ENCODE data around the gene GNAT1. TPM values are rescaled to one million over a fixed set of nuclear protein-coding genes. Genes with fewer than 3 reads are reported as not detected.

The GNAT1 gene
- total and polyA plus RNA-seq, 2 of the 13 experiments (the other 11 are each of a cell fraction or from before 2014, with no cell fraction given): 0.15 TPM; not detected in 1

DNA sequence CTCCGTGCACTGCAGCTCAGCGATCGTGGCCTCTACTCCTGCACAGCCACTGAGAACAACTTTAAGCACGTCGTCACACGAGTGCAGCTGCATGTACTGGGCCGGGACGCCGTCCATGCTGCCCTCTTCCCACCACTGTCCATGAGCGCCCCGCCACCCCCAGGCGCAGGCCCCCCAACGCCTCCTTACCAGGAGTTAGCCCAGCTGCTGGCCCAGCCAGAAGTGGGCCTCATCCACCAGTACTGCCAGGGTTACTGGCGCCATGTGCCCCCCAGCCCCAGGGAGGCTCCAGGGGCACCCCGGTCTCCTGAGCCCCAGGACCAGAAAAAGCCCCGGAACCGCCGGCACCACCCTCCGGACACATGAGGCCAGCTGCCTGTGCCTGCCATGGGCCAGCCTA is 3.7 kb upstream of the GNAT1 start:
- H3K27me3 ChIP-seq (ENCODE audit: control insufficient read depth in 1 of 2, insufficient read depth in 2 of 2, low read length in 2 of 2): no peaks in the 10 kb centered on the region
- TF ChIP-seq CERS6 (CRISPR knock-in tag; IDR thresholded peaks at IDR 0.05): no peak
- no peak for TF ChIP-seq ZNF720 (CRISPR knock-in tag; IDR thresholded peaks at IDR 0.05)
- H4K20me1 ChIP-seq (ENCODE audit: insufficient read depth, low read length): peaks cover 4% of the 10 kb centered on the region
- in situ Hi-C loops (cut with HindIII; ENCODE audit: extremely low pct_ligation_motif_present, low pct_unique_long_range_greater_than_20kb) (loop anchor here (5.0 kb wide), 1 partner anchor 65 kb away; no protein-coding TSS in a partner anchor), intact Hi-C loops (cut with micrococcal nuclease; ENCODE audit: unreplicated experiment) (no loop called here)
- H2AFZ ChIP-seq (ENCODE audit: low read length): no peak overlapping the region
- FAIRE-seq: no peak
- H3K9ac ChIP-seq (ENCODE audit: insufficient read depth, low read depth, low read length): no peak overlapping the region
- H3K9me3 ChIP-seq (ENCODE audit: low read length): no peaks in the 10 kb centered on the region
- H3K27ac ChIP-seq (ENCODE audit: extremely low read length, insufficient read depth, low read length): no peak overlapping the region
- no peak for DNase-seq (ENCODE audit: low spot score)
- no peak for ATAC-seq
- no peaks in the 10 kb centered on the region for H3K79me2 ChIP-seq (ENCODE audit: insufficient read depth, low read length)
- WGBS (ENCODE audit: low lambda C conversion rate): 97% methylated on average over 5 of the region's 19 CpGs
- CTCF ChIA-PET (ENCODE audit: low intra/inter-chr PET ratio, low total read pairs): interaction anchor here (3.0 kb wide), 1 partner anchor 33 kb away, joined by 22 read pairs; the partner anchor contains the start of gene SEMA3F
- peaks cover 0 to 7% of the 10 kb centered on the region in 2 experiments; a peak in 2 of 5 replicates for H3K36me3 ChIP-seq (replicated peaks in 1 of 2; ENCODE audit: control insufficient read depth in 1 of 2, insufficient read depth in 2 of 2, low read length in 2 of 2)
- POLR2A ChIA-PET: no interaction called here
- peaks cover 25% of the 10 kb centered on the region for H3K4me1 ChIP-seq (ENCODE audit: insufficient read depth, low read length)
- no peak overlapping the region for H3K4me2 ChIP-seq (ENCODE audit: low read depth, low read length)
- no peak overlapping the region for H3K4me3 ChIP-seq (replicated peaks in 1 of 3; ENCODE audit: insufficient read depth in 1 of 3, low read depth in 2 of 3, low read length in 3 of 3)
- no TSS peak for BruUV-seq (replicated peaks)

DNA sequence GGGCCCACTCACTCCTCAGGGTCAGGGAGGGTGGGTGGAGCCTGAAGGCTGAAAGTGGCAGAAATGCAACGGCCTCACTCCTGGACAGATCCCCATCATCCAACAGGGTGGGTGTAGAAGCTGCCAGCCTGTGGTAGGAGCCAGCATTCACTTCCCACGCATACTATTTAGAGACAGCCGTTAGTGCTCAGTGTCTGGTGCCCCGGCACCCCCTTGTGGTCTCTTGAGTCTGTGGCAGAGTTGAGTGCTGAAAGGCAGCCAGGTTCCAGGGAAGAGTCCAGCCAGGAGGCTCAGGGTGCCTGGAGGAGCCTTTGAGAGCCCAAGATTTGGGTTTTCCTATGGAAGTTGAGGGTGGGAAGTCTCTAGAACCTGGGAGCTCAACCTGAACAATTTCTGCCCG is 2.1 kb upstream of the GNAT1 start:
- peak; percentile 86 for FAIRE-seq
- no peak overlapping the region for H3K27ac ChIP-seq (ENCODE audit: extremely low read length, insufficient read depth, low read length)
- TF ChIP-seq MIXL1 (CRISPR knock-in tag; IDR thresholded peaks at IDR 0.05) (no peak), SALL1 (CRISPR knock-in tag; IDR thresholded peaks at IDR 0.05) (peak; percentile 32; the same call in 1 of the 2 replicates), PCBP1 (IDR thresholded peaks at IDR 0.05; ENCODE audit: borderline replicate concordance, low read depth, low read length) (no peak), RNF219 (CRISPR knock-in tag; IDR thresholded peaks at IDR 0.05) (no peak), DR1 (CRISPR knock-in tag; IDR thresholded peaks at IDR 0.05) (no peak), ZNF20 (CRISPR knock-in tag; IDR thresholded peaks at IDR 0.05) (no peak), ZFP1 (CRISPR knock-in tag; IDR thresholded peaks at IDR 0.05) (no peak), SNAPC2 (CRISPR knock-in tag; IDR thresholded peaks at IDR 0.05) (no peak), RXRB (CRISPR knock-in tag; IDR thresholded peaks at IDR 0.05; ENCODE audit: borderline replicate concordance) (peak; percentile 24; the same call in 1 of the 2 replicates)
- TF ChIP-seq, protein P1, sequence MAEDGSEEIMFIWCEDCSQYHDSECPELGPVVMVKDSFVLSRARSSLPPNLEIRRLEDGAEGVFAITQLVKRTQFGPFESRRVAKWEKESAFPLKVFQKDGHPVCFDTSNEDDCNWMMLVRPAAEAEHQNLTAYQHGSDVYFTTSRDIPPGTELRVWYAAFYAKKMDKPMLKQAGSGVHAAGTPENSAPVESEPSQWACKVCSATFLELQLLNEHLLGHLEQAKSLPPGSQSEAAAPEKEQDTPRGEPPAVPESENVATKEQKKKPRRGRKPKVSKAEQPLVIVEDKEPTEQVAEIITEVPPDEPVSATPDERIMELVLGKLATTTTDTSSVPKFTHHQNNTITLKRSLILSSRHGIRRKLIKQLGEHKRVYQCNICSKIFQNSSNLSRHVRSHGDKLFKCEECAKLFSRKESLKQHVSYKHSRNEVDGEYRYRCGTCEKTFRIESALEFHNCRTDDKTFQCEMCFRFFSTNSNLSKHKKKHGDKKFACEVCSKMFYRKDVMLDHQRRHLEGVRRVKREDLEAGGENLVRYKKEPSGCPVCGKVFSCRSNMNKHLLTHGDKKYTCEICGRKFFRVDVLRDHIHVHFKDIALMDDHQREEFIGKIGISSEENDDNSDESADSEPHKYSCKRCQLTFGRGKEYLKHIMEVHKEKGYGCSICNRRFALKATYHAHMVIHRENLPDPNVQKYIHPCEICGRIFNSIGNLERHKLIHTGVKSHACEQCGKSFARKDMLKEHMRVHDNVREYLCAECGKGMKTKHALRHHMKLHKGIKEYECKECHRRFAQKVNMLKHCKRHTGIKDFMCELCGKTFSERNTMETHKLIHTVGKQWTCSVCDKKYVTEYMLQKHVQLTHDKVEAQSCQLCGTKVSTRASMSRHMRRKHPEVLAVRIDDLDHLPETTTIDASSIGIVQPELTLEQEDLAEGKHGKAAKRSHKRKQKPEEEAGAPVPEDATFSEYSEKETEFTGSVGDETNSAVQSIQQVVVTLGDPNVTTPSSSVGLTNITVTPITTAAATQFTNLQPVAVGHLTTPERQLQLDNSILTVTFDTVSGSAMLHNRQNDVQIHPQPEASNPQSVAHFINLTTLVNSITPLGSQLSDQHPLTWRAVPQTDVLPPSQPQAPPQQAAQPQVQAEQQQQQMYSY (CRISPR knock-in tag; IDR thresholded peaks at IDR 0.05): no peak

More for the DNA sequence above, 2.1 kb upstream of the GNAT1 start:
- peaks cover 21% of the 10 kb centered on the region for H3K4me1 ChIP-seq (ENCODE audit: insufficient read depth, low read length)
- in situ Hi-C loops (cut with HindIII; ENCODE audit: extremely low pct_ligation_motif_present, low pct_unique_long_range_greater_than_20kb) (loop anchor here (5.0 kb wide), 1 partner anchor 67 kb away; no protein-coding TSS in a partner anchor), intact Hi-C loops (cut with micrococcal nuclease; ENCODE audit: unreplicated experiment) (loop anchor here (1.0 kb wide), 2 partner anchors 34 to 68 kb away; partner anchors contain the start of gene SEMA3F)
- no peaks in the 10 kb centered on the region for H3K27me3 ChIP-seq (ENCODE audit: control insufficient read depth in 1 of 2, insufficient read depth in 2 of 2, low read length in 2 of 2)
- 33% methylated on average over 1 of the region's 5 CpGs for WGBS (ENCODE audit: low lambda C conversion rate)
- H3K9ac ChIP-seq (ENCODE audit: insufficient read depth, low read depth, low read length): no peak overlapping the region
- CTCF ChIA-PET (ENCODE audit: low intra/inter-chr PET ratio, low total read pairs): interaction anchor here (1.0 to 3.0 kb wide), 5 partner anchors 34 to 70 kb away, joined by 4 to 50 read pairs (median 7); partner anchors contain the start of gene SEMA3F
- peaks cover 4% of the 10 kb centered on the region for H4K20me1 ChIP-seq (ENCODE audit: insufficient read depth, low read length)
- no peak overlapping the region for H3K4me3 ChIP-seq (replicated peaks in 1 of 3; ENCODE audit: insufficient read depth in 1 of 3, low read depth in 2 of 3, low read length in 3 of 3)
- BruUV-seq (replicated peaks): no TSS peak
- POLR2A ChIA-PET: interaction anchor here (1.0 to 1.7 kb wide), 5 partner anchors 18 to 69 kb away, joined by 3 to 7 read pairs (median 3); no protein-coding TSS in a partner anchor
- H3K4me2 ChIP-seq (ENCODE audit: low read depth, low read length): no peak overlapping the region
- DNase-seq (ENCODE audit: low spot score): peak; percentile 78
- H3K79me2 ChIP-seq (ENCODE audit: insufficient read depth, low read length): no peaks in the 10 kb centered on the region
- no peak overlapping the region for H2AFZ ChIP-seq (ENCODE audit: low read length)
- peaks cover 0 to 7% of the 10 kb centered on the region in 2 experiments; a peak in 2 of 5 replicates for H3K36me3 ChIP-seq (replicated peaks in 1 of 2; ENCODE audit: control insufficient read depth in 1 of 2, insufficient read depth in 2 of 2, low read length in 2 of 2)
- ATAC-seq: peak; percentile 80
- no peaks in the 10 kb centered on the region for H3K9me3 ChIP-seq (ENCODE audit: low read length)

Measured in HepG2 (cell line).